ENCODE data around the gene GUK1.

GUK1 gene

GRCh38 chr1:228112167-228112566, 27.9 kb upstream of the GUK1 start:
- TF ChIP-seq CTCF (conservative IDR thresholded peaks at IDR 0.05) = no peak
- no peak for TF ChIP-seq ZFX (IDR thresholded peaks at IDR 0.05)
- H3K27ac ChIP-seq = no peak overlapping the region

- TF ChIP-seq CTCF (conservative IDR thresholded peaks at IDR 0.05) (no peak), ZFX (IDR thresholded peaks at IDR 0.05) (no peak)
- no peak overlapping the region for H3K27ac ChIP-seq
These were observed 27.5 kb upstream of the GUK1 start for GRCh38 chr1:228112617-228113016.

GRCh38 chr1:228114827-228115226, 25.3 kb upstream of the GUK1 start:
- TF ChIP-seq ZFX (IDR thresholded peaks at IDR 0.05) = no peak
- no peak for TF ChIP-seq CTCF (conservative IDR thresholded peaks at IDR 0.05)
- H3K27ac ChIP-seq = no peak overlapping the region

GRCh38 chr1:228117335-228117734, 22.7 kb upstream of the GUK1 start:
- no peak overlapping the region for H3K27ac ChIP-seq

GRCh38 chr1:228118040-228118439, 22.0 kb upstream of the GUK1 start:
- TF ChIP-seq ZFX (IDR thresholded peaks at IDR 0.05) (no peak), CTCF (conservative IDR thresholded peaks at IDR 0.05) (no peak)

More at GRCh38 chr1:228117335-228117734, 22.7 kb upstream of the GUK1 start:
- TF ChIP-seq ZFX (IDR thresholded peaks at IDR 0.05) (no peak), CTCF (conservative IDR thresholded peaks at IDR 0.05) (no peak)

GRCh38 chr1:228120351-228120750, 19.7 kb upstream of the GUK1 start:
- no peak overlapping the region for H3K27ac ChIP-seq
- TF ChIP-seq ZFX (IDR thresholded peaks at IDR 0.05) (no peak), CTCF (conservative IDR thresholded peaks at IDR 0.05) (no peak)

More at GRCh38 chr1:228118040-228118439, 22.0 kb upstream of the GUK1 start:
- no peak overlapping the region for H3K27ac ChIP-seq

- H3K27ac ChIP-seq = no peak overlapping the region
- TF ChIP-seq CTCF (conservative IDR thresholded peaks at IDR 0.05) = no peak
- no peak for TF ChIP-seq ZFX (IDR thresholded peaks at IDR 0.05)
These were observed 19.1 kb upstream of the GUK1 start for GRCh38 chr1:228120857-228121489.
